Right lobe of liver (tissue), 4 donors: ENCODE measurements around the gene MAIP1.

Source experiments
- CTCF ChIP-seq, 4 donors: fragments of 200-600 bp in 3 of 4; fragments of 450-650 bp in 1 of 4; IDR thresholded peaks; one replicate each; pipeline versions ENCODE4 v1.5.1 to v1.8.0; 2016 to 2022; ENCODE audit warnings: antibody characterized with exemption in 4 of 4, mild to moderate bottlenecking in 2 of 4
- POLR2A ChIP-seq: fragments of 450-650 bp; IDR thresholded peaks from one replicate; pipeline ENCODE4 v1.6.1; 2017; ENCODE audit warnings: antibody characterized with exemption, mild to moderate bottlenecking
- donor health status: DM: no; HTN: no; CAD: no.
- donor health status: DM: no; HTN: no; CAD: no.
- donor health status: DM: no; HTN: yes; CAD: no.

DNA sequence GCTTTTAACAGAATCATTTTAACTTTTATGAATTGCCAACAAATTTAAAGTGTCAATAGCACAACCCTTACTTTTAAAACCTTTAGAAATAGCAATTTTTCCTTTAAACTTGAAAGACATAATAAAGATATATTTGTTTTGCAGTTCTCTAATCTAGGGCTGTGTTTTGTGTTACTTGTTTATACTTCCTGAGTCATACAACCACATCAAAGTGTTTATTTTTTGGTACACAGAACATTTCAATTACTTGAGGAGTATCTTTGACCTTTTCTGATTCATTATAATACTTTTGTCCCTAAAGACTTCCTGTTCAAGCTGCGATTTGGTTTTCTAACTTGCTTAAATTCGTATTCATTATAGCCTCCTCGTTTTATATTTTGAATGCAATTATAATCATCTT is 21.9 kb upstream of the MAIP1 start:
- TF ChIP-seq CTCF (IDR thresholded peaks at IDR 0.05) (no peak), POLR2A (no peak)
